Measurements from ENCODE around the gene TRIP13.

The TRIP13 gene

GRCh38 chr5:848671-849111, 44.0 kb upstream of the TRIP13 start:
- no peak overlapping the region for H3K9ac ChIP-seq

GRCh38 chr5:849651-850301, 42.9 kb upstream of the TRIP13 start:
- Histone ChIP-seq H2AFZ (no peak overlapping the region), H3K79me2 (no peaks in the 10 kb centered on the region), H3K36me3 (ENCODE audit: control insufficient read depth, insufficient read depth, low read length) (no peaks in the 10 kb centered on the region), H3K4me1 (no peaks in the 10 kb centered on the region), H3K27ac (no peak overlapping the region), H3K27me3 (ENCODE audit: control insufficient read depth, insufficient read depth, low read length) (peaks cover under 1% of the 10 kb centered on the region), H3K4me3 (ENCODE audit: low read depth, low read length) (no peak overlapping the region), H3K4me2 (ENCODE audit: low read length) (no peak overlapping the region), H3K9ac (no peak overlapping the region), H3K9me3 (ENCODE audit: control insufficient read depth, low read length) (no peaks in the 10 kb centered on the region)
- no peak for TF ChIP-seq CTCF (IDR thresholded peaks at IDR 0.05)

More at GRCh38 chr5:848671-849111, 44.0 kb upstream of the TRIP13 start:
- H3K79me2 ChIP-seq: no peaks in the 10 kb centered on the region
- H3K9me3 ChIP-seq (ENCODE audit: control insufficient read depth, low read length): no peaks in the 10 kb centered on the region
- no peak overlapping the region for H3K4me3 ChIP-seq (ENCODE audit: low read depth, low read length)
- no peaks in the 10 kb centered on the region for H3K27me3 ChIP-seq (ENCODE audit: control insufficient read depth, insufficient read depth, low read length)
- no peak overlapping the region for H2AFZ ChIP-seq
- no peak for TF ChIP-seq CTCF (IDR thresholded peaks at IDR 0.05)
- H3K4me2 ChIP-seq (ENCODE audit: low read length): no peak overlapping the region
- H3K4me1 ChIP-seq: no peaks in the 10 kb centered on the region
- H3K36me3 ChIP-seq (ENCODE audit: control insufficient read depth, insufficient read depth, low read length): no peaks in the 10 kb centered on the region
- no peak overlapping the region for H3K27ac ChIP-seq

DNA sequence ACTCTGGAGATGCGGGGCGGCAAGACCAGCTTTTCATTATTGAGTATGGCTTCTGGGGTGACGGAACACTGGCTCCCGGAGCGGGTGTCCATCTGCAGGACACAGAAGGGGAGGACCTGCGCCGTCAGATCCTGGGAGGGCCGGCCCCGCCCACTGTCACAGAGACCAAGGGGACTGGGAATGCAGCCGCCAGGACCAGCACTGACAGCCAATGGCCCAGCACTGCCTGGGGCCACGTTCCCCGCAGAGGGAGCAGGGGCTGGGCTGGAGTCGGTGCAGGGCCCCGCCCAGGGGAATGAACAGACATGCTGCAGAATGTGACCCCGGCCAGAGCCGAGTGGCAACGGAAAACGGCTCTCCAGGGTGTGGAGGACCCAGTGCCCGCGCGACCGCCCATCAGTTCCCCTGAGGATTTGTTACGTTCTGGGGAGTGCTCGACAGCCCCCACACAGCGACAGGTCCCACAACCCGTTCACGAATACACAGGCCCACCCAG, 42.1 kb upstream of the TRIP13 start, which contains the start of gene ZDHHC11:
ZDHHC11 (minus strand) TSS at position 476 of the 496 bp plus-strand sequence; CDS start at position 92, 384 bp downstream.
- Histone ChIP-seq H3K27me3 (ENCODE audit: control insufficient read depth, insufficient read depth, low read length) (peaks cover 3% of the 10 kb centered on the region), H3K36me3 (ENCODE audit: control insufficient read depth, insufficient read depth, low read length) (no peaks in the 10 kb centered on the region), H3K4me2 (ENCODE audit: low read length) (no peak within 1 kb of the TSS), H3K9me3 (ENCODE audit: control insufficient read depth, low read length) (no peaks in the 10 kb centered on the region), H3K79me2 (no peaks in the 10 kb centered on the region), H2AFZ (no peak within 1 kb of the TSS), H3K4me1 (no peaks in the 10 kb centered on the region), H3K9ac (no peak within 1 kb of the TSS), H3K27ac (no peak within 1 kb of the TSS), H3K4me3 (ENCODE audit: low read depth, low read length) (no peak within 1 kb of the TSS)
- TF ChIP-seq CTCF (IDR thresholded peaks at IDR 0.05): no peak

GRCh38 chr5:851076-851475, 41.6 kb upstream of the TRIP13 start:
- Histone ChIP-seq H3K27ac (no peak overlapping the region), H3K9me3 (ENCODE audit: control insufficient read depth, low read length) (no peaks in the 10 kb centered on the region), H3K4me1 (no peaks in the 10 kb centered on the region), H2AFZ (no peak overlapping the region), H3K4me2 (ENCODE audit: low read length) (no peak overlapping the region), H3K27me3 (ENCODE audit: control insufficient read depth, insufficient read depth, low read length) (peaks cover 3% of the 10 kb centered on the region), H3K4me3 (ENCODE audit: low read depth, low read length) (no peak overlapping the region), H3K79me2 (no peaks in the 10 kb centered on the region), H3K36me3 (ENCODE audit: control insufficient read depth, insufficient read depth, low read length) (no peaks in the 10 kb centered on the region), H3K9ac (no peak overlapping the region)
- TF ChIP-seq CTCF (IDR thresholded peaks at IDR 0.05): no peak

- H3K4me3 ChIP-seq (ENCODE audit: low read depth, low read length): no peak overlapping the region
- no peak overlapping the region for H3K9ac ChIP-seq
- H2AFZ ChIP-seq: no peak overlapping the region
- peaks cover 3% of the 10 kb centered on the region for H3K27me3 ChIP-seq (ENCODE audit: control insufficient read depth, insufficient read depth, low read length)
- H3K36me3 ChIP-seq (ENCODE audit: control insufficient read depth, insufficient read depth, low read length): no peaks in the 10 kb centered on the region
- no peak overlapping the region for H3K4me2 ChIP-seq (ENCODE audit: low read length)
- no peaks in the 10 kb centered on the region for H3K4me1 ChIP-seq
- no peaks in the 10 kb centered on the region for H3K9me3 ChIP-seq (ENCODE audit: control insufficient read depth, low read length)
- no peak for TF ChIP-seq CTCF (IDR thresholded peaks at IDR 0.05)
- no peak overlapping the region for H3K27ac ChIP-seq
- no peaks in the 10 kb centered on the region for H3K79me2 ChIP-seq
Measured at GRCh38 chr5:851553-851952, 41.1 kb upstream of the TRIP13 start.

Measured in parathyroid adenoma (tissue), 2 donors.